Upper lobe of left lung (tissue), 6 donors: ENCODE results near the gene ST14. TPM values are rescaled to one million over a fixed set of nuclear protein-coding genes. Genes with fewer than 3 reads are reported as not detected.

Experiments
- ATAC-seq, 2 donors: fragments of 200-7000 bp; cut with Tn5 transposase; one replicate each; pipeline ENCODE4 v1.9.1; 2022; ENCODE audit warnings: mild to moderate bottlenecking in 2 of 2, moderate library complexity in 2 of 2; ENCODE audit not compliant: low FRiP score in 2 of 2
- DNase-seq, 2 donors: peaks; one replicate each; pipeline ENCODE4 v3.0.0-alpha.2; 2019 to 2020
- H3K27ac ChIP-seq, 4 donors: fragments of 200-600 bp; sonication (generic); one replicate each; pipeline ENCODE4 v1.5.1; 2016 to 2019
- H3K27me3 ChIP-seq, 4 donors: fragments of 200-600 bp; sonication (generic); one replicate each; pipeline ENCODE4 v1.5.1; 2017 to 2019
- H3K36me3 ChIP-seq, 4 donors: fragments of 200-600 bp; sonication (generic); one replicate each; pipeline ENCODE4 v1.5.1; 2016 to 2019
- H3K4me1 ChIP-seq, 4 donors: fragments of 200-600 bp; sonication (generic); one replicate each; pipeline ENCODE4 v1.5.1; 2018 to 2019
- H3K4me3 ChIP-seq, 4 donors: fragments of 200-600 bp; sonication (generic); one replicate each; pipeline ENCODE4 v1.5.1; 2017 to 2019; ENCODE audit warnings: mild to moderate bottlenecking in 2 of 4, moderate library complexity in 1 of 4
- H3K9me3 ChIP-seq, 4 donors: fragments of 200-600 bp; sonication (generic); one replicate each; pipeline ENCODE4 v1.5.1; 2018 to 2019
- CTCF ChIP-seq, 6 experiments: fragments of 450-650 bp in 4 of 6; fragments of 200-600 bp in 2 of 6; sonication (generic) in 2 of 6; IDR thresholded peaks; one replicate each; pipeline ENCODE4 v1.5.1; 2016 to 2019; ENCODE audit warnings: antibody characterized with exemption in 6 of 6
- EP300 ChIP-seq, 4 donors: sonication (generic); formaldehyde crosslinking; IDR thresholded peaks; one replicate each; pipeline ENCODE4 v1.5.1; 2017; ENCODE audit warnings: antibody characterized with exemption in 4 of 4, control low read depth in 2 of 4
- POLR2A ChIP-seq, 4 donors: fragments of 450-650 bp; IDR thresholded peaks; one replicate each; pipeline ENCODE4 v1.5.1; 2016 to 2017; ENCODE audit warnings: antibody characterized with exemption in 4 of 4, mild to moderate bottlenecking in 2 of 4
- POLR2AphosphoS5 ChIP-seq, 2 donors: sonication (generic); formaldehyde crosslinking; IDR thresholded peaks; one replicate each; pipeline ENCODE4 v1.5.1; 2017; ENCODE audit warnings: antibody characterized with exemption in 2 of 2
- WGBS, 2 donors: methylation state at CpG; one replicate each; pipeline ENCODE4 v1.1.5; 2017 to 2018; 5-methylcytosine and 5-hydroxymethylcytosine counted together
- total RNA-seq, 6 donors: library from RNA; depleted of rRNA in 4 of 6; stranded (reverse); fragments of >200 nt in 4 of 6; gene quantifications; one replicate each; pipeline versions ENCODE4 v1.1.0 to v1.2.1, GENCODE V29; 2016 to 2021
- donor health status: DM: no; HTN: no; CAD: no; lungs with moderate emphysema.
- donor health status: DM: no; HTN: yes; CAD: no; lungs with severe emphysema.

The ST14 gene
- total RNA-seq, 6 donors from 2014 or later, result 49.2 to 105 (median 72.1) TPM

- no peak overlapping the region for H3K4me3 ChIP-seq
- ATAC-seq (no peak), DNase-seq (no peak)
- no peak for TF ChIP-seq CTCF (IDR thresholded peaks at IDR 0.05)
- no peak for TF ChIP-seq POLR2A (IDR thresholded peaks at IDR 0.05)
- no peak for TF ChIP-seq EP300 (IDR thresholded peaks at IDR 0.05)
- peaks cover 7 to 35% (median 15%) of the 10 kb centered on the region in 4 donors for H3K36me3 ChIP-seq
- WGBS, 2 donors, result 96 to 97% methylated on average over 4 of the region's 4 CpGs
- H3K4me1 ChIP-seq, result peaks cover 13 to 21% (median 17%) of the 10 kb centered on the region in 4 donors
- no peaks in the 10 kb centered on the region for H3K9me3 ChIP-seq
- no peaks in the 10 kb centered on the region for H3K27me3 ChIP-seq
- H3K27ac ChIP-seq, result peak overlapping the region in 1 of 4 donors; percentile 27
Observed at GRCh38 chr11:130114726-130115125, 44.9 kb upstream of the ST14 start.

GRCh38 chr11:130115218-130115617 lies 44.4 kb upstream of the ST14 start:
- H3K9me3 ChIP-seq, result no peaks in the 10 kb centered on the region
- H3K4me3 ChIP-seq, result no peak overlapping the region
- peak overlapping the region in 1 of 4 donors; percentile 43 for H3K27ac ChIP-seq
- TF ChIP-seq EP300 (IDR thresholded peaks at IDR 0.05) (no peak), POLR2A (IDR thresholded peaks at IDR 0.05) (no peak), POLR2AphosphoS5 (IDR thresholded peaks at IDR 0.05) (no peak), CTCF (IDR thresholded peaks at IDR 0.05) (no peak)
- ATAC-seq, result no peak
- H3K4me1 ChIP-seq, result peaks cover 13 to 21% (median 17%) of the 10 kb centered on the region in 4 donors
- no peaks in the 10 kb centered on the region for H3K27me3 ChIP-seq
- peaks cover 7 to 32% (median 12%) of the 10 kb centered on the region in 4 donors for H3K36me3 ChIP-seq
- no peak for DNase-seq
- 61 to 68% methylated on average over 2 of the region's 2 CpGs for WGBS, 2 donors

- ATAC-seq, result no peak
- no peak overlapping the region for H3K27ac ChIP-seq
- no peak for TF ChIP-seq POLR2A (IDR thresholded peaks at IDR 0.05)
- no peak for TF ChIP-seq EP300 (IDR thresholded peaks at IDR 0.05)
- no peak for TF ChIP-seq CTCF (IDR thresholded peaks at IDR 0.05)
- TF ChIP-seq POLR2AphosphoS5 (IDR thresholded peaks at IDR 0.05), result no peak
- 66 to 74% methylated on average over 2 of the region's 2 CpGs for WGBS, 2 donors
- peaks cover 0 to 21% (median 8%) of the 10 kb centered on the region in 4 donors for H3K36me3 ChIP-seq
- no peak overlapping the region for H3K4me3 ChIP-seq
- H3K27me3 ChIP-seq, result no peaks in the 10 kb centered on the region
- H3K4me1 ChIP-seq, result peaks cover 13 to 41% (median 29%) of the 10 kb centered on the region in 4 donors
- no peak for DNase-seq
- H3K9me3 ChIP-seq, result no peaks in the 10 kb centered on the region
Observed at GRCh38 chr11:130118165-130118564, 41.4 kb upstream of the ST14 start.

GRCh38 chr11:130118636-130119387 lies 40.8 kb upstream of the ST14 start:
- TF ChIP-seq CTCF (IDR thresholded peaks at IDR 0.05) (no peak), POLR2AphosphoS5 (IDR thresholded peaks at IDR 0.05) (no peak), POLR2A (IDR thresholded peaks at IDR 0.05) (no peak), EP300 (IDR thresholded peaks at IDR 0.05) (no peak)
- 66 to 84% methylated on average over 9 of the region's 9 CpGs for WGBS, 2 donors
- H3K4me1 ChIP-seq, result peaks cover 20 to 47% (median 35%) of the 10 kb centered on the region in 4 donors
- no peak for DNase-seq
- ATAC-seq, result no peak
- H3K27ac ChIP-seq, result no peak overlapping the region
- no peak overlapping the region for H3K4me3 ChIP-seq
- H3K27me3 ChIP-seq, result no peaks in the 10 kb centered on the region
- no peaks in the 10 kb centered on the region for H3K9me3 ChIP-seq
- peaks cover 0 to 27% (median 14%) of the 10 kb centered on the region in 4 donors for H3K36me3 ChIP-seq

GRCh38 chr11:130120045-130120444 lies 39.5 kb upstream of the ST14 start:
- ATAC-seq (no peak), DNase-seq (no peak)
- Histone ChIP-seq H3K27ac (no peak overlapping the region), H3K4me1 (peaks cover 29 to 50% (median 44%) of the 10 kb centered on the region in 4 donors), H3K9me3 (no peaks in the 10 kb centered on the region), H3K4me3 (no peak overlapping the region), H3K27me3 (no peaks in the 10 kb centered on the region), H3K36me3 (peaks cover 0 to 32% (median 16%) of the 10 kb centered on the region in 4 donors)
- 90 to 95% methylated on average over 5 of the region's 5 CpGs for WGBS, 2 donors
- TF ChIP-seq POLR2A (IDR thresholded peaks at IDR 0.05), result no peak
- TF ChIP-seq EP300 (IDR thresholded peaks at IDR 0.05), result no peak
- TF ChIP-seq POLR2AphosphoS5 (IDR thresholded peaks at IDR 0.05), result no peak
- TF ChIP-seq CTCF (IDR thresholded peaks at IDR 0.05), result no peak
